ACHN (cell line): Measurements from ENCODE around the gene HSD3B2.
"Not testable (repeated sequence)": the region's sequence is repeated elsewhere in the genome, so short reads cannot be mapped to it uniquely, and the experiment has no call there.

Experiments
- DNase-seq: peaks from one replicate; pipeline ENCODE4 v3.0.0-alpha.2; 2015
- in situ Hi-C: cut with HindIII; loops from 2 replicates; pipeline ENCODE4 v1.10.0; 2017; ENCODE audit warnings: low sequenced_read_pairs, low pct_ligation_motif_present, low pct_unique_long_range_greater_than_20kb

HSD3B2 gene

GRCh38 chr1:119414950-119415349, at the start of gene HSD3B2:
Gene HSD3B2, plus strand, starts transcription at chr1:119415150. Its CDS starts 270 bp downstream, at chr1:119415420.
- in situ Hi-C loops = no loop called here
- DNase-seq = no peak

DNA sequence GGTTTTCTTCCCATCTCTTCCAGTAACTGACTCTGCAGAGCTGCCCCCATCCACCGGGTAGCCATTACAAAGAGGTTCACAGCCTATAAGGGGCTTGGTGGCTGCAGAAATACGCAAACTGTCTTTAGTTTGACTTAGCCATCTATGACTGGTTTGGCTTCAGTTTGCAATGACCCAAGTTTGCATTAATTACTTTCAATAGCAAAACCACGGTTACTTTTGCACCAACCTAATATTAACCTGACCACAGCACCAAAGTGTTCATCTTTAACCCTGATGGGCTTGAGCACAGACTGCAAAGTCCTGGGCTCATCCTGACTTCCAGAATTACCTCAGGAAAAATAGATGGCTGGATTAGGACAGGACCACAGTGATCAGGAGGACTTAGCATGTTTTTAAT, 48.5 kb upstream of the HSD3B2 start:
- in situ Hi-C loops = no loop called here
- no peak for DNase-seq

DNA sequence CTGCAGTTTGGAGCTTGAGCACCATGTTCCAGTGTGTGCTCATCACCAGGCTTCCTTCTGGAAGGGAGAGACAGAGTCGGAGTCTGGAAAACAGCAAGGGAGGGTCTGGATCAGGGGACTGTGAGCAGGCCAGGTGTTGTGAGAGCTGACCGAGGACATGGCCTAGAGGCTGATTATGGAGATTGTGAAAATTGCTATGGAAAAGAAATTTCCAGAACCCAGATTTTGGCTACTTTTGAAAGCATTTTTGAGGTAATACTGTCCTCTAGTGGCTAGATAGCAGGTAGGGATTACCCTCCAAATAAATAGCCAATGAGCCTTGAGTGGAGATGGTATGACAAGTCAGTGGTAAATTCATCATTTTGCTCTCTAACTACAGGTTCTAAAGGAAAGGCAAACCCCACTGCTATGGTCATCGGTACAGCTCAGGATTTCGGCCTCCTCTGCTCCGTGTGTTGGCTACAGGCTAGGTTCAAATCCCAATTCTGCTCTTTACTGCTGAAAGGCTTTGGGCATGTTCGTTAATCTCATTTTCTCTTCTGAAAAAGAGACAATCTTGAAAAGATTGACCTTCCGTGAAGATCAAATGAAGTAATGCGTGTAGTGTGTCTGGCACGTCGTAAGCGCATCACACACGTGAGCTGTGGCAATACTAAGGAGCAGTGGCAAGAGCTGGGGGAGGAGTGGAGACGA, 47.4 kb upstream of the HSD3B2 start:
- peak; percentile 36 for DNase-seq
- in situ Hi-C loops = no loop called here

- in situ Hi-C loops = no loop called here
- no peak for DNase-seq
Measured at GRCh38 chr1:119368554-119368953, 46.4 kb upstream of the HSD3B2 start, which contains the start of gene HAO2. Gene HAO2, plus strand, starts transcription at chr1:119368785. Its CDS starts 12,301 bp downstream, at chr1:119381086.

DNA sequence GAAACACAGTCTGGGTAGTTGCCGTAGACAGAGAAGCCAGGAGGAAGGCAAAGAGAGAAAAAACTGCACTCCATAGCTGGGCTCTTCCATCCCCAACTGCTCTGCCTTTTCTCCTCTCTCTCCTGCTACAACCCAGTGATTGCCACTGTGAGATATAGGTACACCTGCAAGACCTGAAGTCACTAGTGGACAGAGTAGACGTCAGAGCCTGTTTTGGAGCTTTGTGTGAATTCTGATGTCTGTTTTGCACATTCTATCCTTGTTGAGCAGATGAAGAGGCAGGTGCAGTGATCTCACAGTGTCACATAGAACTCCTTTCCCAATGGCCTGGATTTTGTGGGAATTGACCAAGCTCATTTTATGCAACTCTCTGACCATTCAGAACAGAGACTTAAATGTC, 44.2 kb upstream of the HSD3B2 start:
- in situ Hi-C loops = no loop called here
- DNase-seq = no peak

DNA sequence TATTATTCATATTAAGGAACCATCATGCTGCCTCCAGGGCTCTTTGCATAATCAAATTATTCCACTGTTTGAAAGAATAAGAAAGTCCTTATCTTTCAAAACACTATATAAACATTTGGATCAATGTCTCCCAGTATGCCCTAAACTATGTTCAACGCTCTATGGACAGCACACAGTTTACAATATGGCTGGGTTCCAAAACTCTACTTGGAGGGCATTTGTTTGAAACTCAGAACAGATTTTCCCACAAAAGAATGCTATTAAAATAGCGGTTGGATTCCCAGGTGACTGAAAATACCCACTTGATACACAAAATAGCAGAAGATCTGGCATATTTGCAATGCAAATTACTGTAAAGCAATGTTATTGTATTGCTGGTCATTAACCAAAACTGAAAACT, 43.1 kb upstream of the HSD3B2 start:
- DNase-seq = no peak
- in situ Hi-C loops = no loop called here

GRCh38 chr1:119372503-119373086, 42.4 kb upstream of the HSD3B2 start:
- no peak for DNase-seq
- in situ Hi-C loops = no loop called here

- no peak for DNase-seq
- in situ Hi-C loops = no loop called here
Measured at GRCh38 chr1:119373465-119373864, 41.5 kb upstream of the HSD3B2 start.

DNA sequence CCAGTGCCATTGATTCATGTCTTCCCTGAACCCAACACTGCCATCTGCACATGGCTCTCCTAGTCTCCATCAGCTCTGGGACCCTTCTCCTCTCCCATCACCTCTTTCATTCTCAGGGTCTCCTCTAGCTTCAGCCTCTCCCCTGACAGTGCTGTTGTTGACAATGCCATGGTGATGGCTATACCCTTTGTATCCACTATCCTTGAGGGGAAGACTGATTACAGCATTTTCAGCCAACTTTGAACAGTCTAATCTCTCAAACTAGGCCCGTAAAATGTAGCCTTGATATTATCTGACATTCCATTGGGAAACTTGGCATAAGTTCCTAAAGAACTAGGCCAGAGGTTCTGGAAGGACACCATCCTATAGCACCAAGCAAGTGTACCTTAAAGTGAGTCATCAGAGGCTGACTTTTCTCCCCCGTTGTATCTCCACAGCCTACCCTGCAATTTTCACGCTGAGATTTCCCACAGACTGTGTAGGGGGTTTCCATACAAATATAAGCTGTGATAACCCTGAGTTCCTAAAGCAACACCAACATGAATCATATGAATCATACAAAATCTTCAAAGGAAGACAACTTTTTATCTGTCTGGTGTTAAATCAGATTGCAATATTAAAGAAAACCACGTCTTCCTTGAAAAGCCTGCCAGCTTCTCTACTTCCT, 40.6 kb upstream of the HSD3B2 start:
- in situ Hi-C loops = no loop called here
- no peak for DNase-seq

DNA sequence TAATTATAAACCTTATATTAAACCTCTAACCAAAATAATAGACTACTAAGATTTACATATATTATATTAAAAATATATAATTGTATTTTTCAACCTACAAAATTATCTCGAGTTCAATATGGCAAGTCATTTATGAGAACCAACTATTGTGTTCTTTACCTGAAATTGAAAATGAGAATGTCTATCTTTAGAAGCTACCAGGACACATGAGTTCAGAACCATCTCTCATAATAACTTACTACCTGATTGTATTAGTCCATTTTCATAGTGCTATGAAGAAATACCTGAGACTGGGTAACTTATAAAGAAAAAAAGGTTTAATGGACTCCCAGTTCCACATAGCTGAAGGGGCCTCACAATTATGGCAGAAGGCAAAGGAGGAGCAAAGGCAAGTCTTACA, 39.6 kb upstream of the HSD3B2 start:
- in situ Hi-C loops = no loop called here
- no peak for DNase-seq

DNA sequence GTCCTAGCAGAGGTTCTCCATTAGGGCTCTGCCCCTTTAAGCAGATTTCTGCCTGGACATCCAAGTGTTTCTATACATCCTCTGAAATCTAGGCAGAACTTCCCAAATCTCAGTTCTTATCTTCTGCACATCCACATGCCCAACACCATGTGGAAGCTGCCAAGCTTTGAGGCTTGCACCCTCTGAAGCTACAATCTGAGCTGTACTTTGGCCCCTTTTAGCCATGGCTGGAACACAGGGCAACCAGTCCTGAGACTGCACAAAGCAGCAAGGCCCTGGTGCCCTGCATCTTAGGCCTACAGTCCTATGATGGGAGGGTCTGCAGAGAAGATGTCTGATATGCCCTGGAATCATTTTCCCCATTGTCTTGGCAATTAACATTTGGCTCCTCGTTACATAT, 38.4 kb upstream of the HSD3B2 start:
- in situ Hi-C loops = no loop called here
- DNase-seq = no peak

GRCh38 chr1:119377594-119377993, 37.4 kb upstream of the HSD3B2 start:
- in situ Hi-C loops, DNase-seq: not testable (repeated sequence)

DNA sequence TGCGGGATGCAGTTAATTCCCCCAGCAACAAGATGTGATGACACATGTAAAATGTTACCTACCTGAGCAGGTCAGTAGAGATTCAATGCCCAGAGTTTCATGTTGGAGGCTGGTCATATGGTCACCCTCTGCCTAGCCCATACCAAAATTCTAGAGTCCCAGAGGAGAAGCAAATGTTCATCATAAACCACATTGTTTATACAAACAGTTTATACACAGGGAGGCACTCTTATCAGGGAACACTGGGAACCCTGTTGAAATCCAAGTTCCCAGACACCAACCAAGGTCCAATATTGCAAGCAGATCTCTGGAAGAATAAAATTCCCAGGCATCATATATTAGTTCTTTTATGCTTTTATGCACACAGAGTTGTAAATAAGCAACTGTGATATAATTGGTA, 35.8 kb upstream of the HSD3B2 start:
- DNase-seq = no peak
- in situ Hi-C loops = no loop called here

DNA sequence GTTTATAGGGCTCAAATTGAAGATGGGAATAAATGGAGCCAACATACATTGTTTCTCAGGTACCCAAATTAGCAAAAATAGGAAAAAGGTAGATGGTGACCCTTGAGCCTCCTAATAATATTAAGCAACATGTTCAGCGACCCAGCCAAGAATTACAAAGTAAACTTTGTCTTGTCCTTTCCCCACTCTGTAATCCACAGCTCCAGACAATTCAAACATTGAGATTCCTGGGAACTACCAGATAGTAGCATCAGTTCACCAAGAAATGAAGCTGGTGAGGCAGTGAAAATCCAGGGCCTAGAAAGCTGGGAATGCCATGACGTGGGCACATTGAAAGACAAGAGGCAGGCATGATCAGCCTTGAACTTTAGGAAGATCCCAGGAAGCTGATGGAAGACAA, 34.6 kb upstream of the HSD3B2 start:
- in situ Hi-C loops = no loop called here
- DNase-seq = no peak

- in situ Hi-C loops = no loop called here
- no peak for DNase-seq
Measured at GRCh38 chr1:119380983-119381662, 33.8 kb upstream of the HSD3B2 start.

DNA sequence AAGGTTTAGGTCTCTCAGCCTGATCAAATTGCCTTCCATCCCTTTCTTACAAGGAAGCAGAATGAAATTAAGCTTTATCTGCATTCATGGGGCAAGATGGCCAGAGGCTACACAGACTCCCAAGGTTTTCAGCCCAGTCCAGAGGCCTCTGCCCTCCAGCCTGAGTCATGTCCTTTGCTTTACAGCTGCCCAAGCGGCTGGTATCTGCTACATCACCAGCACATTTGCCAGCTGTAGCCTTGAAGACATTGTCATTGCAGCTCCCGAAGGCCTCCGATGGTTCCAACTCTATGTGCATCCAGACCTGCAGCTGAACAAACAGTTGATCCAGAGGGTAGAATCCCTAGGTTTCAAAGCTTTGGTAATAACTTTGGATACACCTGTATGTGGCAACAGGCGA, 30.4 kb upstream of the HSD3B2 start:
- no peak for DNase-seq
- in situ Hi-C loops = no loop called here

DNA sequence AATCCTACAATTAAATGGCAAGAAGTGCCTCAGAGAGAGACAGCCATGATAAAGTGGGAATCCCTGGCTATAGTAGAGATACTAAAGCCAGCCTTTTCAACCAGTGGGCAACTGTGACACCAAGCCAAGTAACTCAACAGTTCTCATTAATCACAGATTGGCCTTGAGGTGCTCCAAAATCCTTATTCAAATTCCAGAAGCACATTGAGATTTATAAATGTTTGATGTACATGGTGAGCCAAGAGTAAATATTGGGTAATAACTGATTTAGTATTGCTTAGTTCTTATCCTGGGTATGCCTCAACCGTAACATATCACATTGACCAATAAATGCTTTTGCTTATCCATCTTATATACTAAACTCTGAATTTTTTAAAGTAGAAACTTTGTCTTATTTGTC, 29.3 kb upstream of the HSD3B2 start:
- DNase-seq = no peak
- in situ Hi-C loops = no loop called here

DNA sequence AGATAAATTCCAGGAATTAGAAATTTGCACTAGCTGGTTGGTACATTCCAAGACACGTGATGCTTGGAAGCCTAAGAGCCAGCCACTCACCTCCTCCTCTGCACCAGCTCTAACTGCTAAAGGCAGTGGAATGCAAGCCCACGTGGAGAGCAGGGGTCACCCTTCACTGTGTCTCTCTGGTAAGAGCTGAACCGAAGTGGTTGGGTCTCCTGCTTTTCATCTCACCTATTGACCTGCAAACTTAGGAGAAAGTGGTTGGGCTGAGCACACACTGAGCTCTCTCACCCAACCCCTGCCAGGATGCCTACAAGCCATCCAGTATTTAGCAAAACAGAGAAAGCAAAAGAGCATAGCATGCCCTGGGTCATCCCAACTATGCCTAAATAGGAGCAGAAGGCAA, 27.1 kb upstream of the HSD3B2 start:
- DNase-seq = no peak
- in situ Hi-C loops = no loop called here

DNA sequence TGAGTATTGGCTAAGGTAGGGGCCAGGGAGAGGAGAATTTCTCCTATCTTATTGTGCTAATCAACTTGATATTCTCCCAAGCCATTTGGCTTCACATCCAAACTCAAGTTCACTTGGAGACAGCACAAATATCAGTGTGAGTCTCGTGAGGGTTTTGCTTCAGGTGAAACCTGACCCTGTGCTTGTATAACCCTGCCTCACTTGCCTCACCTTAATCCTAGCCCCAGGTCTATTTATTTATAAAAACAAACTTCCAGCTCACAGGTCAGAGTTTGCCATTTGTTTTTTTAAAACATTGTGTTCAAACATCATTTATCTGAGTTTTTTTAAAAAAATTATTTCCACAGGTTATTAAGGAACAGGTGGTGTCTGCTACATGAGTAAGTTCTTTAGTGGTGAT, 26.5 kb upstream of the HSD3B2 start:
- in situ Hi-C loops = no loop called here
- DNase-seq = no peak
